HCT116 (cell line): ENCODE results near the gene HLA-DQB2. TPM values are rescaled to one million over a fixed set of nuclear protein-coding genes. Genes with fewer than 3 reads are reported as not detected.

Source experiments
- ATAC-seq: fragments of 200-7000 bp; cut with Tn5 transposase; 2 replicates; pipeline ENCODE4 v1.9.1; 2020; ENCODE audit warnings: mild to moderate bottlenecking, moderate library complexity
- BruUV-seq: library from RNA; stranded (reverse); fragments of 400-500 nt; replicated peaks from 2 replicates; lab custom pipeline; 2021; lab: Mats Ljungman, UMichigan
- CTCF ChIA-PET: fragments of 300-600 bp; sonication (Branson Sonifier 250); formaldehyde crosslinking; loops from one replicate; lab custom pipeline; 2021; ENCODE audit warnings: antibody characterized with exemption; lab: Charles Lee
- POLR2A ChIA-PET: fragments of 300-600, 350-600 bp; sonication (Branson Sonifier 250); formaldehyde crosslinking; loops from one replicate; lab custom pipeline; 2021; ENCODE audit warnings: antibody characterized with exemption; lab: Charles Lee
- RAD21 ChIA-PET, 2 experiments: fragments of 300-600 bp; sonication (Branson Sonifier 250); formaldehyde crosslinking; loops; one replicate each; lab custom pipeline; 2023; ENCODE audit warnings: low total read pairs in 2 of 2; ENCODE audit not compliant: uncharacterized antibody in 2 of 2, unreplicated experiment in 2 of 2, low non-redundant PET in 1 of 2; lab: Charles Lee
- DNase-seq: peaks from one replicate; pipeline ENCODE4 v3.0.0-alpha.2; 2010; ENCODE audit warnings: low read depth, low spot score
- H2AFZ ChIP-seq: fragments of 200-600 bp; shearing (Covaris generic), sonication (generic); 2 replicates; pipeline ENCODE4 v1.6.1; 2017; ENCODE audit warnings: low read depth, mixed run types, mixed read lengths, antibody characterized with exemption, low read length; ENCODE audit not compliant: poor library complexity, severe bottlenecking
- H3K27ac ChIP-seq: 2 replicates; pipeline ENCODE4 v1.5.1; 2012; ENCODE audit warnings: low read depth, low read length
- H3K27me3 ChIP-seq: fragments of 200-600 bp; sonication (generic); 2 replicates; pipeline ENCODE4 v1.6.1; 2016; ENCODE audit warnings: mixed run types, low read length, mixed read lengths; ENCODE audit not compliant: insufficient read depth
- H3K36me3 ChIP-seq, 2 experiments: fragments of 200-500 bp in 1 of 2; fragments of 200-600 bp in 1 of 2; sonication (Bioruptor generic) in 1 of 2; sonication (generic) in 1 of 2; 2 replicates each; pipeline versions ENCODE4 v1.5.1 to v1.6.1; 2014 to 2016; ENCODE audit warnings: low read length in 2 of 2, inconsistent platforms in 1 of 2, mixed read lengths in 1 of 2, mixed run types in 1 of 2; ENCODE audit not compliant: insufficient read depth in 2 of 2, control insufficient read depth in 1 of 2
- H3K4me1 ChIP-seq, 2 experiments: fragments of 200-600 bp in 1 of 2; sonication (generic) in 1 of 2; 2 replicates each; pipeline versions ENCODE4 v1.5.1 to v1.6.1; 2012 to 2017; ENCODE audit warnings: low read length in 2 of 2, inconsistent platforms in 1 of 2, mild to moderate bottlenecking in 1 of 2, mixed read lengths in 1 of 2, mixed run types in 1 of 2, moderate library complexity in 1 of 2; ENCODE audit not compliant: insufficient read depth in 2 of 2, control insufficient read depth in 1 of 2
- H3K4me2 ChIP-seq: fragments of 200-600 bp; sonication (generic); 2 replicates; pipeline ENCODE4 v1.6.1; 2017; ENCODE audit warnings: mixed run types, low read length, mixed read lengths
- H3K4me3 ChIP-seq, 2 experiments: fragments of 200-600 bp in 1 of 2; sonication (generic) in 1 of 2; replicated peaks in 1 of 2; 2 replicates each; pipeline ENCODE4 v1.5.1; 2011 to 2016; ENCODE audit warnings: low read length in 2 of 2, control low read depth in 1 of 2, low read depth in 1 of 2, mild to moderate bottlenecking in 1 of 2, mixed read lengths in 1 of 2, mixed run types in 1 of 2
- H3K79me2 ChIP-seq: fragments of 200-600 bp; sonication (generic); 2 replicates; pipeline ENCODE4 v1.6.1; 2017; ENCODE audit warnings: mild to moderate bottlenecking, mixed run types, low read length, moderate library complexity, mixed read lengths; ENCODE audit not compliant: insufficient read depth
- H3K9ac ChIP-seq: fragments of 200-600 bp; sonication (generic); 2 replicates; pipeline ENCODE4 v1.6.1; 2016; ENCODE audit warnings: low read length, mixed read lengths
- H3K9me2 ChIP-seq: fragments of 200-600 bp; sonication (generic), shearing (Covaris generic); 2 replicates; pipeline ENCODE4 v1.6.1; 2017; ENCODE audit warnings: mixed run types, mild to moderate bottlenecking, moderate library complexity; ENCODE audit not compliant: insufficient read depth
- H3K9me3 ChIP-seq, 2 experiments: fragments of 200-500 bp in 1 of 2; fragments of 200-600 bp in 1 of 2; sonication (Bioruptor generic) in 1 of 2; sonication (generic) in 1 of 2; 2 replicates each; pipeline ENCODE4 v1.6.1; 2014 to 2017; ENCODE audit warnings: low read length in 2 of 2, mixed read lengths in 2 of 2, inconsistent platforms in 1 of 2, low read depth in 1 of 2, mild to moderate bottlenecking in 1 of 2, mixed run types in 1 of 2, moderate library complexity in 1 of 2; ENCODE audit not compliant: control insufficient read depth in 1 of 2, insufficient read depth in 1 of 2
- H4K20me1 ChIP-seq: fragments of 200-600 bp; sonication (generic), shearing (Covaris generic); 2 replicates; pipeline ENCODE4 v1.6.1; 2017; ENCODE audit warnings: mixed run types, mild to moderate bottlenecking, moderate library complexity; ENCODE audit not compliant: insufficient read depth
- CTCF ChIP-seq, 3 experiments: fragments of 200-600 bp in 1 of 3; sonication (generic) in 1 of 3; IDR thresholded peaks in 2 of 3; conservative IDR thresholded peaks in 1 of 3; 2 replicates each; pipeline ENCODE4 v1.5.1; 2012 to 2017; ENCODE audit warnings: low read depth in 2 of 3, low read length in 2 of 3, antibody characterized with exemption in 1 of 3, borderline replicate concordance in 1 of 3, control low read depth in 1 of 3, mild to moderate bottlenecking in 1 of 3, mixed read lengths in 1 of 3, mixed run types in 1 of 3, moderate library complexity in 1 of 3; ENCODE audit not compliant: insufficient read depth in 1 of 3
- RAD21 ChIP-seq: IDR thresholded peaks from 2 replicates; pipeline ENCODE4 v1.6.1; 2012; ENCODE audit warnings: low read depth, mild to moderate bottlenecking
- SIN3A ChIP-seq: IDR thresholded peaks from 2 replicates; pipeline ENCODE4 v1.6.1; 2012; ENCODE audit warnings: low read depth
- intact Hi-C: fragments of 100-400 bp; cut with micrococcal nuclease; formaldehyde crosslinking; loops from 2 replicates; pipeline ENCODE4 v1.10.0; 2022
- total RNA-seq: library from RNA; stranded (reverse); gene quantifications from one replicate; pipeline ENCODE4 v1.2.1, GENCODE V29; 2021; ENCODE audit not compliant: unreplicated experiment
- TF ChIP-seq, protein P1 (sequence below): IDR thresholded peaks from 2 replicates; pipeline ENCODE4 v1.6.1; 2011; ENCODE audit warnings: mild to moderate bottlenecking, low read length, moderate library complexity; ENCODE audit not compliant: insufficient replicate concordance; ENCODE audit errors: extremely low read depth

HLA-DQB2 gene
- total RNA-seq, 1 experiment from 2014 or later, result 1.8 TPM

DNA sequence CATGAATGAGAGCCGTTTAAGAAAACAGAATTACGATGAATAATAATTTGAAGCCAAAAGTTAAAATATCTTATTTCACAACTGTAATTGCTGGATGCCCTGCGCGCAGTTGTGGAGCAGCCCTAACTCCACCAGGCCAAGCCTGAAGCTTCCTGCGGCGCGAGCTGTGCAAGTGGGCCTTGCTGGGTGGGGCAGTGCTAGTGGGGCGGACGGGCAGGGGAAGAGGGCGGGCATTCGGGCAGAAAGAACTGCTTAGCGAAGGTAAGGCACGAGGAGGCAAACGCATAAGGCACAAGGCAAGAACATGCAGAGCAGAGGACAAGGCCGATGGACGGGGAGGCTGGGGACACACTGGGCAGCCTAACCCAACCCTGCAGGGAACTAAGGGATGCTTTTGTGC lies 2.3 kb downstream of the HLA-DQB2 start (continued):
- TF ChIP-seq, protein P1, sequence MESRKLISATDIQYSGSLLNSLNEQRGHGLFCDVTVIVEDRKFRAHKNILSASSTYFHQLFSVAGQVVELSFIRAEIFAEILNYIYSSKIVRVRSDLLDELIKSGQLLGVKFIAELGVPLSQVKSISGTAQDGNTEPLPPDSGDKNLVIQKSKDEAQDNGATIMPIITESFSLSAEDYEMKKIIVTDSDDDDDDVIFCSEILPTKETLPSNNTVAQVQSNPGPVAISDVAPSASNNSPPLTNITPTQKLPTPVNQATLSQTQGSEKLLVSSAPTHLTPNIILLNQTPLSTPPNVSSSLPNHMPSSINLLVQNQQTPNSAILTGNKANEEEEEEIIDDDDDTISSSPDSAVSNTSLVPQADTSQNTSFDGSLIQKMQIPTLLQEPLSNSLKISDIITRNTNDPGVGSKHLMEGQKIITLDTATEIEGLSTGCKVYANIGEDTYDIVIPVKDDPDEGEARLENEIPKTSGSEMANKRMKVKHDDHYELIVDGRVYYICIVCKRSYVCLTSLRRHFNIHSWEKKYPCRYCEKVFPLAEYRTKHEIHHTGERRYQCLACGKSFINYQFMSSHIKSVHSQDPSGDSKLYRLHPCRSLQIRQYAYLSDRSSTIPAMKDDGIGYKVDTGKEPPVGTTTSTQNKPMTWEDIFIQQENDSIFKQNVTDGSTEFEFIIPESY, result no peak

DNA sequence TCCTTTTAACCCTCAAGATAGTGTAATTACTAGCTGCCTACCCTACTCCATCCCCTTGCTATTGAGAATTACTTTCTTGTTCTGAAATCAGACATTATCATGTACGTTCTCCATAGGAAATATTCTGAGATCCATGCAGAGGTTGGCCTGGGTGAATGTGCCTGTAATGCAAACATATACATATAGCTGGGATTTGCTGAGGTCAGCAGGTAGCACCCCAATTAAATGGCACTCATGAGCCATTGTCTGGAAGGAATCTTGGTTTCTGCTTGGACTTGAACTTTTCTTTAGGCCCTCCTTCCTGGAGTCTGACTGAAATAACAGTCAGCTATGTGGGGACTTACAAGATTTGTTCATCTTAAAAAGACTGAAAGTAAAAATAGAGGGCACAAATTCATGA lies 3.7 kb downstream of the HLA-DQB2 start:
- TF ChIP-seq RAD21 (no peak), SIN3A (no peak), CTCF (IDR thresholded peaks at IDR 0.05 in 2 of 3, conservative IDR thresholded peaks at IDR 0.05 in 1 of 3; ENCODE audit: borderline replicate concordance in 1 of 3, insufficient read depth in 1 of 3, low read depth in 2 of 3, low read length in 2 of 3) (no peak)
- BruUV-seq, result no TSS peak
- H3K27me3 ChIP-seq, result no peaks in the 10 kb centered on the region
- no peak overlapping the region for H3K4me3 ChIP-seq
- ATAC-seq (no peak), DNase-seq (no peak)
- no peaks in the 10 kb centered on the region for H3K36me3 ChIP-seq
- no peak overlapping the region for H3K4me2 ChIP-seq
- RAD21 ChIA-PET, result no interaction called here
- POLR2A ChIA-PET, result no interaction called here
- H3K9me2 ChIP-seq, result no peaks in the 10 kb centered on the region
- intact Hi-C loops, result no loop called here
- H2AFZ ChIP-seq, result no peak overlapping the region
- CTCF ChIA-PET, result no interaction called here
- no peaks in the 10 kb centered on the region for H4K20me1 ChIP-seq
- no peak overlapping the region for H3K9ac ChIP-seq
- H3K9me3 ChIP-seq, result no peaks in the 10 kb centered on the region
- no peaks in the 10 kb centered on the region for H3K79me2 ChIP-seq
- no peaks in the 10 kb centered on the region for H3K4me1 ChIP-seq
- no peak overlapping the region for H3K27ac ChIP-seq
